Chondrocyte (in vitro differentiated cells): Measurements from ENCODE around the gene ISL1. TPM values are rescaled to one million over a fixed set of nuclear protein-coding genes. Genes with fewer than 3 reads are reported as not detected.

Experiments used
- DNase-seq: peaks from one replicate; pipeline ENCODE4 v3.0.0; 2021; ENCODE audit warnings: mixed read lengths, low spot score
- H3K27ac Mint-ChIP-seq: one replicate; pipeline ENCODE4 v1.8.0; 2021; ENCODE audit warnings: mild to moderate bottlenecking, moderate library complexity, mixed read lengths; ENCODE audit not compliant: unreplicated experiment
- H3K27me3 Mint-ChIP-seq: 2 replicates; pipeline ENCODE4 v1.8.0; 2021; ENCODE audit warnings: low read depth, mixed read lengths
- H3K36me3 Mint-ChIP-seq: 2 replicates; pipeline ENCODE4 v1.8.0; 2021; ENCODE audit warnings: low read depth, mixed read lengths
- H3K4me1 Mint-ChIP-seq: 2 replicates; pipeline ENCODE4 v1.8.0; 2021; ENCODE audit warnings: low read depth, mild to moderate bottlenecking, mixed read lengths
- H3K4me3 Mint-ChIP-seq: one replicate; pipeline ENCODE4 v1.8.0; 2021; ENCODE audit warnings: mild to moderate bottlenecking, moderate library complexity, mixed read lengths; ENCODE audit not compliant: unreplicated experiment
- H3K9me3 Mint-ChIP-seq: 2 replicates; pipeline ENCODE4 v1.8.0; 2021; ENCODE audit warnings: low read depth, mixed read lengths
- total RNA-seq: library from RNA; stranded (reverse); gene quantifications from 3 replicates; pipeline ENCODE4 v1.2.1, GENCODE V29; 2021
- TF ChIP-seq, protein P1 (sequence below): fragments of 200-600 bp; sonication (generic); IDR thresholded peaks from 2 replicates; pipeline ENCODE4 v1.5.0; 2021; ENCODE audit warnings: antibody characterized with exemption, mild to moderate bottlenecking, moderate library complexity

ISL1 gene
- total RNA-seq, 1 donor from 2014 or later, result not detected

GRCh38 chr5:51378061-51378409 lies 5.2 kb upstream of the ISL1 start:
- peaks cover 7% of the 10 kb centered on the region for H3K36me3 Mint-ChIP-seq
- peaks cover 24% of the 10 kb centered on the region for H3K4me1 Mint-ChIP-seq
- no peak overlapping the region for H3K4me3 Mint-ChIP-seq
- DNase-seq, result no peak
- H3K9me3 Mint-ChIP-seq, result no peaks in the 10 kb centered on the region
- no peak overlapping the region for H3K27ac Mint-ChIP-seq
- peaks cover 84% of the 10 kb centered on the region for H3K27me3 Mint-ChIP-seq
- TF ChIP-seq, protein P1, sequence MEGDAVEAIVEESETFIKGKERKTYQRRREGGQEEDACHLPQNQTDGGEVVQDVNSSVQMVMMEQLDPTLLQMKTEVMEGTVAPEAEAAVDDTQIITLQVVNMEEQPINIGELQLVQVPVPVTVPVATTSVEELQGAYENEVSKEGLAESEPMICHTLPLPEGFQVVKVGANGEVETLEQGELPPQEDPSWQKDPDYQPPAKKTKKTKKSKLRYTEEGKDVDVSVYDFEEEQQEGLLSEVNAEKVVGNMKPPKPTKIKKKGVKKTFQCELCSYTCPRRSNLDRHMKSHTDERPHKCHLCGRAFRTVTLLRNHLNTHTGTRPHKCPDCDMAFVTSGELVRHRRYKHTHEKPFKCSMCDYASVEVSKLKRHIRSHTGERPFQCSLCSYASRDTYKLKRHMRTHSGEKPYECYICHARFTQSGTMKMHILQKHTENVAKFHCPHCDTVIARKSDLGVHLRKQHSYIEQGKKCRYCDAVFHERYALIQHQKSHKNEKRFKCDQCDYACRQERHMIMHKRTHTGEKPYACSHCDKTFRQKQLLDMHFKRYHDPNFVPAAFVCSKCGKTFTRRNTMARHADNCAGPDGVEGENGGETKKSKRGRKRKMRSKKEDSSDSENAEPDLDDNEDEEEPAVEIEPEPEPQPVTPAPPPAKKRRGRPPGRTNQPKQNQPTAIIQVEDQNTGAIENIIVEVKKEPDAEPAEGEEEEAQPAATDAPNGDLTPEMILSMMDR, result no peak

DNA sequence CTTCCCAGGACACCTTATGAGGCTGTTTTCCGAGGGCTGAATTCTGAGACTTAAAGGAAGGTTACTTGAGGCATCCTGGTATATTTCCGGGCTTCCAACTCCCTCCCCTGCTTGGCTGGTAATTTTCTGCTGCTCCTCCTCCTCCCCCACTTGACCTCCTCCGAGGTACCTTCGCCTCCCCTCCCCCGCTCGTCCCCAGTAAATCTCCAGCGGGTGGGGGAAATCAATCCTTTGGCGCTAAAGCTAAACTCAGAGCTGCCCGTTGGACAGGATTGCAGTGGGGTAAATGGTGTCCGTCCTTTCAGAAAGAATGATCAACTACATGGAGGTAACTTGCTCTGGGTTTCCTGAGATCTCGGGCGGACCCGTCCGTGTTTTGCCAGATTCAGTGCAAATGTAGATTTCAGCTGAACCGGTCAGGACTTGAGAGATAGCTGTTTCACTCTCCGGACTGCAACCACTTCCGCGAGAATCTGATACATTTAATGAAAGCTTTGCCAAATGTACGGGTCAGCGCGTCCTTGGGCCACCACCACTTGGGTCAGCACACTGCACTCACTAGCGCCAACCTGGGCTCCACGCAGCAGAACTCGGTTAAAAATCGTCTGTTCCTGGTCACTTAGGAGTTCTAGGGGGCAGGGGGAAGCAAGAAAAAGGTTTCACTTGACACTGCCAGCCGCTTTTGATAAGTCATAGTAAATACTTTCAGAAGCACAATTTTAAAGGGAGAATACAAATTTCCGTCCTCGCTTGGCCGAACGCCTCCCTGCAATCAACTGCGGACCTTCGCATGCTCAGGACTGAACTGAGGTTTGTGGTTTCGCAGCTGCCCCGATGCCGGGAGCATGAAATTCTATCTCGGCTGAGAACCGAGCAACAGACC lies 4.6 kb upstream of the ISL1 start:
- DNase-seq, result no peak
- Mint-ChIP-seq H3K9me3 (no peaks in the 10 kb centered on the region), H3K27ac (no peak overlapping the region), H3K36me3 (peaks cover 7% of the 10 kb centered on the region), H3K27me3 (peaks cover 88% of the 10 kb centered on the region), H3K4me1 (peaks cover 30% of the 10 kb centered on the region), H3K4me3 (peak overlapping the region; percentile 23)
- TF ChIP-seq, protein P1, result no peak

DNA sequence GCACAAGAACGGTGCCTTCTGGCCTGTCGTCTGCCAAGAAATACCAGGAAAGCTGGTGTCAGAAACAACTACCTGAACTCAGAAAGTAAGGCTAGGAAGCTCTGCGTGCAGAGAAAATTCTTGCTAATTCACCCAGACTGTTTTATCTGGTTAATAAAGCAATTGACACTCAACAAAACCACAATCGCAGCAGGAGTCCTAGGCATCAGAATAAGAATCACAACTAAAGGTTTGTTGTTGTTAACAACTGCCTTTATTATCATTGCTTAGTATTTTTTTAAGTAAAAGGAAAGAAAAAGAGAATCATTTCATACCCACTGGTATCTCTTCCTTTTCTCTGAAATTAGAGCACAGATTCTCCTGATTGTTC lies 3.9 kb upstream of the ISL1 start:
- Mint-ChIP-seq H3K9me3 (no peaks in the 10 kb centered on the region), H3K27ac (no peak overlapping the region), H3K4me3 (peak overlapping the region; percentile 23)

DNA sequence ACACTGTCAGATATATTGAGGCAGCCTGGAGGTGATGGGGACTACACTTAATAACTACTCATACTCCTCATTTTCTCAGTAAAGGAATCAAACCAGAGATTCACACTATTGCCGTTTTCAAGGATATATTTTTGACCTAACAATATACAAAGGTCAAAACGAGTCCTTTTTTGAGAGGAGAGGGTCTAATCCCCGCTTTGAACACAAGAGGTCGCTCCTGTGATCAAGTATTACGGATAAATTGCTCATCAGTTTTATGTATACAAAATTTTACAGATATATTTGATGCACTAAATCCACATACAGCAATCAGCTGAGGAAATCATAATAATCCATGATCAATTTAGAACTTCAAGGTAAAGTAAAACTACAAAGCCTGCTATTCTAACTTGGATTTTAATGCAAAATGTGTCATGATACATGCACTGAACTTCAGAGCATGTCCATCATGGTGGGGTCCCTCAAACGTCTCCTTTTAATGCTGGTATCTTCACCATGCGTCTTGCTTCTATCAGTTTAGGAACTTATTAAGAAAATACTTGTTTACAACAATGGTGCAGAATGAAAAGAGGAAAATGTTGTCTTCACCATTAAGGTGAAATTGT lies 2.5 kb upstream of the ISL1 start:
- Mint-ChIP-seq H3K36me3 (peaks cover 7% of the 10 kb centered on the region), H3K4me3 (no peak overlapping the region), H3K27ac (no peak overlapping the region), H3K9me3 (no peaks in the 10 kb centered on the region), H3K4me1 (peaks cover 32% of the 10 kb centered on the region), H3K27me3 (peaks cover 90% of the 10 kb centered on the region)
- DNase-seq, result no peak
- TF ChIP-seq, protein P1, result peak; percentile 75

More for the DNA sequence above, 3.9 kb upstream of the ISL1 start:
- TF ChIP-seq, protein P1, result no peak
- peaks cover 32% of the 10 kb centered on the region for H3K4me1 Mint-ChIP-seq
- no peak for DNase-seq
- H3K36me3 Mint-ChIP-seq, result peaks cover 7% of the 10 kb centered on the region
- H3K27me3 Mint-ChIP-seq, result peaks cover 88% of the 10 kb centered on the region

- Mint-ChIP-seq H3K4me1 (peaks cover 33% of the 10 kb centered on the region), H3K9me3 (no peaks in the 10 kb centered on the region), H3K4me3 (peak overlapping the region; percentile 80), H3K36me3 (peaks cover 7% of the 10 kb centered on the region), H3K27me3 (peaks cover 95% of the 10 kb centered on the region), H3K27ac (no peak overlapping the region)
- no peak for DNase-seq
- TF ChIP-seq, protein P1, result no peak
These were observed 1.3 kb upstream of the ISL1 start for GRCh38 chr5:51381761-51382474.
